HFF-Myc (cell line): ENCODE measurements around the gene FAM53A.

Experiments
- DNase-seq: peaks from one replicate; pipeline ENCODE4 v3.0.0-alpha.2; 2011; ENCODE audit warnings: low read depth; ENCODE audit errors: extremely low read depth
- H3K4me3 ChIP-seq: replicated peaks from 2 replicates; pipeline ENCODE4 v1.5.1; 2011; ENCODE audit warnings: low read depth, mild to moderate bottlenecking, control low read depth, low read length
- TF ChIP-seq, protein P1 (sequence below): IDR thresholded peaks from 2 replicates; pipeline ENCODE4 v1.5.1; 2012; ENCODE audit warnings: mild to moderate bottlenecking, low read depth, low read length, control low read depth; ENCODE audit errors: missing control alignments

The FAM53A gene

GRCh38 chr4:1614049-1614448 is 70.1 kb downstream of the FAM53A start:
- no peak overlapping the region for H3K4me3 ChIP-seq
- no peak for DNase-seq
- TF ChIP-seq, protein P1, sequence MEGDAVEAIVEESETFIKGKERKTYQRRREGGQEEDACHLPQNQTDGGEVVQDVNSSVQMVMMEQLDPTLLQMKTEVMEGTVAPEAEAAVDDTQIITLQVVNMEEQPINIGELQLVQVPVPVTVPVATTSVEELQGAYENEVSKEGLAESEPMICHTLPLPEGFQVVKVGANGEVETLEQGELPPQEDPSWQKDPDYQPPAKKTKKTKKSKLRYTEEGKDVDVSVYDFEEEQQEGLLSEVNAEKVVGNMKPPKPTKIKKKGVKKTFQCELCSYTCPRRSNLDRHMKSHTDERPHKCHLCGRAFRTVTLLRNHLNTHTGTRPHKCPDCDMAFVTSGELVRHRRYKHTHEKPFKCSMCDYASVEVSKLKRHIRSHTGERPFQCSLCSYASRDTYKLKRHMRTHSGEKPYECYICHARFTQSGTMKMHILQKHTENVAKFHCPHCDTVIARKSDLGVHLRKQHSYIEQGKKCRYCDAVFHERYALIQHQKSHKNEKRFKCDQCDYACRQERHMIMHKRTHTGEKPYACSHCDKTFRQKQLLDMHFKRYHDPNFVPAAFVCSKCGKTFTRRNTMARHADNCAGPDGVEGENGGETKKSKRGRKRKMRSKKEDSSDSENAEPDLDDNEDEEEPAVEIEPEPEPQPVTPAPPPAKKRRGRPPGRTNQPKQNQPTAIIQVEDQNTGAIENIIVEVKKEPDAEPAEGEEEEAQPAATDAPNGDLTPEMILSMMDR, result no peak

GRCh38 chr4:1613099-1613495 is 71.0 kb downstream of the FAM53A start:
- H3K4me3 ChIP-seq, result no peak overlapping the region

GRCh38 chr4:1612278-1613098 is 71.6 kb downstream of the FAM53A start:
- TF ChIP-seq, protein P1, result no peak
- H3K4me3 ChIP-seq, result no peak overlapping the region
- DNase-seq, result no peak

More at GRCh38 chr4:1613099-1613495, 71.0 kb downstream of the FAM53A start:
- TF ChIP-seq, protein P1, result no peak
- no peak for DNase-seq

DNA sequence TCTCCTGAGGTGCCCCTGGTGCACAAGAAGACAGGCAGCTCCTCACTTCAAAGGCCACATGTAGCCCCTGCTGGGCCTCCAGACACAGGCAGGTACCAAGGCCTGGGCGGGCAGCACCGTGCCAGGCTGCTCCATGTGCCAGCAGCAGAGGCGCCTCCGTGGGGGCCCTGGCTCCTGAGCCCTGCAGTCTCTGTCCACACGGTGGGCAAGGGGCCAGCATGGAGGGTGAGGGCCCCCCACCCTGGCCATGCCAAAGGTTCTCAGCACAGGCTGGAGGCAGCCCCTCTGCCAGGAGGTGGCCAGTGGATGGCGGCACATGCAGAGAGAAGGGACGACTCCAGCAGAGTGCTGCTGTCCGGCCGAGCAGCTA is 72.6 kb downstream of the FAM53A start:
- TF ChIP-seq, protein P1, result no peak
- no peak overlapping the region for H3K4me3 ChIP-seq
- DNase-seq, result no peak

DNA sequence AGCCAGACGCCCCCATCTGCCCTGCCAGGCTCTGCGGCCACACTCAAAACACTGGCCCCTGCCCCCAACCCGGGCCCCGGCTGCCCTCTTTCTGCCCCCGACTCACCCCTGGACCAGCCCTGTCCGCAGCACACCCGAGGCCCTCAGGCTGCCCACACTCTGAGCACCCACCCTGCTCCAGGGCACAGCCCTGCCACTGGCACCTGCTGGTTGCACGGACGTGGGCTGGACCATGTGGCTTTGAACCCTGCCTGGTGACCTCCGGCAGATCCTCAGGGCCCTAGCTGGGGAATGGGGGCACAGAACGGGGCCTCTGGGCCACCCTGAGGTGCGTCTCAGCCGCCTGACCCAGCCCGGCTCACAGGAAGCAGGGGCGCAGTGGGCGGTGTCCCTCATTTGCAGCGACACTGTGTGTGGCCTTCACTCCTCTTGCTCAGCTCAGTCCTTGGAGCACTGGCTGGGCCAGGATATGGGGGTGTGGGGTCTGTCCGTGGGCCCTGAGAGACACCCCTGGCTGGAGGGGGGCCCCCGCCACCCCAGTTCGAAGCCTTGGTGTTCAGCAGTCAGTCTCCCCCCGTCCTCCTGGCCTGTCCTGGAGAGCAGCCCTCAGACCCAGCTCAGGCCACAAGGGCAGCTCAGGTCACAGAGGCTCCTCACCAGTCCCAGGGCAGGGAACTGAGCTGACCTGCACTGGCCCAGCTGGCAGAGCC is 73.2 kb downstream of the FAM53A start:
- DNase-seq, result no peak
- no peak overlapping the region for H3K4me3 ChIP-seq
- TF ChIP-seq, protein P1, result no peak

GRCh38 chr4:1609901-1610790 is 74.0 kb downstream of the FAM53A start:
- no peak overlapping the region for H3K4me3 ChIP-seq
- TF ChIP-seq, protein P1, result no peak
- no peak for DNase-seq
